NCI-H146 treated with DMSO at 0.1 percent for 48 hours (cell line): ENCODE data around the gene ZP1.

Source experiments
- DNase-seq: peaks from one replicate; lab custom pipeline; 2025; ENCODE audit not compliant: unreplicated experiment; lab: John Stamatoyannopoulos, UW

Gene ZP1

GRCh38 chr11:60844045-60844869 is 23.1 kb upstream of the ZP1 start:
- no peak for DNase-seq

- DNase-seq: no peak
These were observed 22.5 kb upstream of the ZP1 start for GRCh38 chr11:60844870-60845221.

GRCh38 chr11:60845338-60845737 is 22.0 kb upstream of the ZP1 start:
- no peak for DNase-seq

- DNase-seq: no peak
These were observed 20.1 kb upstream of the ZP1 start for GRCh38 chr11:60847281-60847680.

- no peak for DNase-seq
These were observed 19.4 kb upstream of the ZP1 start for GRCh38 chr11:60847896-60848295.

- no peak for DNase-seq
These were observed 18.6 kb upstream of the ZP1 start for GRCh38 chr11:60848714-60849151.

- no peak for DNase-seq
These were observed 17.5 kb upstream of the ZP1 start for GRCh38 chr11:60849641-60850520.

GRCh38 chr11:60851327-60852104 is 15.8 kb upstream of the ZP1 start:
- DNase-seq: no peak

- DNase-seq: no peak
These were observed 15.0 kb upstream of the ZP1 start for GRCh38 chr11:60852117-60852981.

GRCh38 chr11:60852982-60853950 is 14.1 kb upstream of the ZP1 start:
- DNase-seq: no peak

- no peak for DNase-seq
These were observed 13.0 kb upstream of the ZP1 start for GRCh38 chr11:60854140-60854846.

GRCh38 chr11:60854847-60855725 is 12.3 kb upstream of the ZP1 start:
- DNase-seq: no peak

- DNase-seq: no peak
These were observed 11.4 kb upstream of the ZP1 start, which contains the start of gene PTGDR2 for GRCh38 chr11:60855726-60856633. Gene PTGDR2, minus strand, starts transcription at chr11:60855950. Its CDS starts 2,228 bp downstream, at chr11:60853722.

GRCh38 chr11:60857378-60858232 is 9.7 kb upstream of the ZP1 start:
- no peak for DNase-seq

GRCh38 chr11:60858236-60858635 is 9.1 kb upstream of the ZP1 start:
- no peak for DNase-seq
